Measurements from ENCODE around the gene PRDM16.

Gene PRDM16

GRCh38 chr1:3444298-3444697, 375.3 kb downstream of the PRDM16 start:
- no peak for DNase-seq

GRCh38 chr1:3444736-3445135, 375.7 kb downstream of the PRDM16 start:
- DNase-seq = no peak

DNA sequence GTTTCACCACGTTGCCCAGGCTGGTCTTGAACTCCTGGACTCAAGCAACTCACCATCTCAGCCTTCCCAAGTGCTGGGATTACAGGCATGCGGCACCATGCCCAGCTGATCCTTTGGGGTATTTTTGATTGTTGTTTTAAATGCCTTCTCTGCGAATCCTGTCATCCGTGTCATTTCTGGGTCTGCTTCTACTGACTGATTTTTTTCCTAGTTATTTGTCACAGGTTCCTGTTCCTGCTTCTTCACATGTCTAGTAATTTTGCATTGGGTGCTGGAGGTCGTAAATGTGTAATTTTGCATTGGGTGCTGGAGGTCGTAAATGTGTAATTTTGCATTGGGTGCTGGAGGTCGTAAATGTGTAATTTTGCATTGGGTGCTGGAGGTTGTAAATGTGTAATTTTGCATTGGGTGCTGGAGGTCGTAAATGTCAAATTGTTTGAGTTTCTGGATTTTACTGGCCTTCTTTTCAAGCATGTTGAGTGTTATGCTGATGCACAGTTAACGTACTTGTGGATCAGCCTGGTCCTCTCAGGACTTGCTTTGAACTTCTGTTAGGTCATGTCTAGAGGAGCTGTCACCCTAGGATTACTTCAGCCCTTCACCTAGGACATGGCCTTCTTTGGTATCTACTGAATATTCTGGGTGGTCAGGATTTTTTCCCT, 381.3 kb downstream of the PRDM16 start:
- no peak for DNase-seq

DNA sequence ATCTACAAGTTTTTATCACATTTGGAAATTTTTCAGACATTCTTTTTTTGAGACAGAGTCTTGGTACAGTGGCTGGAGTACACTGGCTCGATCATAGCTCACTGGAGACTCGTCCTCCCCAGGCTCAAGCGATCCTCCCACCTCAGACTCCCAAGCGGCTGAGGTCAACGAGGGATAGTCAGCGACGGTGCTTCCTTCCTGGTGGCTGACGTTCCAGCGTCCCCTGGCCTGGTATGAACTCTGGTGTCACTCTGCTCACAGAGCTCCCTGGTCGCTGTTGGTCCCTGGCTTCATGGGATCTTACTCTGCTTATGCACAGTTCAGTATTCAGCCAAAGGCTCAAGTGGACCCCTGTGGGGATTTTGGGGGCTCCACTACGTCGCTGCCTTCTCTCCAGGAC, 382.0 kb downstream of the PRDM16 start:
- DNase-seq = no peak

DNA sequence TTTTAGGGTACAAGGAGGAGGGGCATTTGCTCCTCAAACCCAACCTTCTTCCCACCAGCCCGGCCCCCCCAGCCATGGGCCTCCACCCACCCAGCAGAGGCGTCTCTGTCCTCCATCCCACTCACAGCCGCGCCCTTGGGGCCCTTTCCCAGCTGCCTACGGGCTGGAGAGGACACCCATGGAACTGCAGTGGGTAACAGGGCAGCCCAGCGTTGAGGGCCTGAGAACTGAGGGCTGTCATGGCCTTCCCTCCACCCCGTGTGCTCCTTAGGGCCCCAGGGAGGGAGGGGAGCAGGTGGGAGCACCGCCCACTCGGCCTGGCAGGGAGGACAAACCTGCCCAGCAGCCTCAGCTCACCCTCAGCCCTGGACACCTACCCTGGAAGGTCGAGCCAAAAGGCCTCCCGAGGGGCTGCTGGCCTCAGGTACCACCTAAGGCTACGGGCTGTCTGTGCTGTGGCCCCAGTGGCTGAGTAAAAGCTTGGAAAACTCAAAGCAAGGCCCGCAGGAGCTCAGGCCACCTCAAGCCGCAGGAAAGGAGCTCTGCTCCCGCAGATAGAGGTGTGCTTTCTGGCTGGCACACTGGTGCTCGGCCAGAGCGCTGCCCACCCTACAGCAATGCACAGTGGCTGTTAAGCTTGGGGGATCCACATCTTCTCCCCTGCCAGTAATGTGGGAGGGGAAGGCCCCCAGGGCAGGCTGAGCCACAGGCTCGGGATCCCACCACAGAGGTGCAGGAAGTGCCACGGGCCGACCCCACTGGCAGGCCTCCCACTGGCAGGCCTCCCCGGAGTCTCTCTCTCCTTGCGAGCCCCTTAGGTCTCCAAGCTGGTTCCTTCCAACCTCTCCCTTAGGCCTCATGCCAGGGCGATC, 383.2 kb downstream of the PRDM16 start:
- DNase-seq = no peak

- no peak for DNase-seq
Measured at GRCh38 chr1:3452866-3453175, 383.8 kb downstream of the PRDM16 start.

GRCh38 chr1:3453203-3453761, 384.3 kb downstream of the PRDM16 start:
- DNase-seq = peak; percentile 72 to 73

GRCh38 chr1:3453891-3454810, 385.1 kb downstream of the PRDM16 start, which contains the start of gene ARHGEF16:
ARHGEF16 (plus strand) TSS chr1:3454665; CDS start chr1:3463085, 8,420 bp downstream.
- peak in 1 of 2 donors; percentile 12 for DNase-seq

GRCh38 chr1:3454811-3455618, 386.0 kb downstream of the PRDM16 start:
- DNase-seq = no peak

DNA sequence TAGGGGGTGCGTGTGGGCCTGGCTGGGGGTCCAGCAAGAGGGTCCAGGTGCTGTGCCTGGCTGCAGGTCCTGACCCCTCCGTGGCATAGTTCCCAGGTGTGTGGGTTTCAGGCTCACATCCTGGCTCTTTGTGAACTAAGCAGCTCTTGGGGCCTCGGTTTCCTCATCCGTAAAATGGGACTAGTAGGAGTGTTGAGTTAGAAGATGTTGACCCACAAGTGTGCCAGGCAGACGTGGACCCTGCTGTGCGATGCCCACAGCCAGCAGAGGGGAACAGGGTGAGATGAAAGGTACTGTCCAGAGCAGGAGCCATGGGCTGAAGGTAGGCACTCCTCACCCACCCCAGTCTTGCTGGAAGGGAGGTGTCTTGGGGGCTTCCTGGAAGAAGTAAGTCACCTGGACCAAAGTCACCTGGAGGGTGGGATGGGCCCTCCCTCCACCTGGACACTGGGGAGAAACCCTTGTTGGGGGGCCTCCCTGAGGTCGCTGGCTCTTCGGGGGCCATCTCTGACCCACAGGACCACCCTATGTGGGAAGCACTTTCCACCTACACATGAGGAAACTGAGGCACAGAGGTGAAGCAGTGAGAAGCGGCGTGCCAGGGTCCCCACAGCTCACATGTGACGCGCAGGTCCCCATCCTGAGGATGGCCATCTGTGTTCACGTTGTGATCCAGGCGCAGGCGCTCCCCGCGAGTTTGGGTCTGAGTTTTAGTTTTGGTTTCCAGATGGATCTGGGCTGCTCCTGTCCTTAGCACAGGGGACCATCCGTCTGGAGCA, 386.9 kb downstream of the PRDM16 start:
- DNase-seq = no peak

DNA sequence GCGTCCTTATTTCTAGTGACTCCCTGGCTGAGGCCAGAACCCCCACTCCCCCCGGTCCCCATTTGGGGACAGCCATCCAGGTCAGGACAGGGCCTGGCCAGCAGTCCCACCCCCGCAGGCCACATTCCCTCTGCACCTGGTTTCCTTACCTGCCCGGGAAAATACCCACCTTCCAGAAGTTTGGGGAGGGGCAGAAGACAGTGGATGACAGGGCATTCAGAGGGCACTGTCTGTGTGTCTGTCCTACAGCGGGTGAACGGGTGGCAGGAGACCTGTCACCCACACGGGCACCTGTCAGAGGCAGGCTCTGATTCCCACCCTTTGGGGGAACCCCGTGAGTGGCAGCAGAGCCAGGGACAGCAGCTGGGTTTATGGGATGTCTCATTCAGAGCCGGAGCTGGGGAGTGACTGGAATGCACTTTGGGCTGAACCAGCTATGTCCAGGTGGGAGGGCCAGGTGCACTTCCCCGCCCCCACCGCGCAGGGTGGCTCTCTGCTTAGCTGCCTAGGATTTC, 387.5 kb downstream of the PRDM16 start:
- DNase-seq = no peak

GRCh38 chr1:3456964-3457909, 388.2 kb downstream of the PRDM16 start:
- no peak for DNase-seq

DNA sequence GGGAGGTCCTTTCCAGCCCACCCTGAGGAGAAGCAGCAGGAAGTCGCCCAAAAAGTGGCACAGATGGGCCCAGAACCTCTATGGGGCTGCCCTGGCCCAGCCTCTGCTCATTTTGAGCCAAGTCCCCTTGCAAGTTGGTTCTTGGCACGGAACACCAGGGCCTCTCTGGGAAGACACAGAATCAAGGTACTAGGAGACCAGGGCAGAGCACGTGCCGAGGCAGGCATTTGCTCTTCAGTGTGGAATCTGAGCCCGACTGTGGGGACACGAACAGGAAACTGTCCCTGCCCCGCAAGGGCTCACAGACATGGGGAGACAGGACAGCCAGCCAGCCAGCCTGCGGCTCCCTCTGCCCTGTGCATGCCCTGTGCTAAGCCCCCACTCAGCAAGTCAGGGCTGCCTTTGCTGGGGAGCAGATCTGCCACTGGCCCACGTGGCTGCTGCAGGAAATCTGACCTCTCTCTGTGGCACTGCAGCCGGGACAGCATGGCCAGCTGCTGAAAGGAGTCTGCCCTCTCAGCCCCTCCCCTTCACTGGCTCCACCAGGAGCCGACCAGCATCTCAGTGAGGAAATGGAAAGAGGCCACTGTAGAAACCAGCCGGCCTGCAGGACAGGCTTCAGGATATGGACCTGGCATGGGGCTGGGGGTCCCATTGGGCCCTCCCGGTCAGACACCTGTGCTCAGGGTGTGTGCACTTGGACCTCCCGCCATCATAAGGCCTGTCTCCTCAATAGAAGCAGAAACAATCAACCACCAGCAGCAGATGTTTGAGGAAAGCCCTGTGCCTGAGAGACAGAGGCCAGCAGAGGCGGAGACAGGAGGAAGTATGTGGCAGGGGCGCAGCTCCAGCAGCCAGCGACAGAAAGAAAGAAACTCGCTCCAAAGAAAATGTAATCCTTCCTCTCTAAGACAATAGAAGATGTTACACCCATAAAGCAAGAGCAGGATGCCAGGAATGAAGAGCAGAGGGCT, 389.2 kb downstream of the PRDM16 start:
- no peak for DNase-seq

GRCh38 chr1:3459051-3459908, 390.3 kb downstream of the PRDM16 start:
- DNase-seq = no peak

DNA sequence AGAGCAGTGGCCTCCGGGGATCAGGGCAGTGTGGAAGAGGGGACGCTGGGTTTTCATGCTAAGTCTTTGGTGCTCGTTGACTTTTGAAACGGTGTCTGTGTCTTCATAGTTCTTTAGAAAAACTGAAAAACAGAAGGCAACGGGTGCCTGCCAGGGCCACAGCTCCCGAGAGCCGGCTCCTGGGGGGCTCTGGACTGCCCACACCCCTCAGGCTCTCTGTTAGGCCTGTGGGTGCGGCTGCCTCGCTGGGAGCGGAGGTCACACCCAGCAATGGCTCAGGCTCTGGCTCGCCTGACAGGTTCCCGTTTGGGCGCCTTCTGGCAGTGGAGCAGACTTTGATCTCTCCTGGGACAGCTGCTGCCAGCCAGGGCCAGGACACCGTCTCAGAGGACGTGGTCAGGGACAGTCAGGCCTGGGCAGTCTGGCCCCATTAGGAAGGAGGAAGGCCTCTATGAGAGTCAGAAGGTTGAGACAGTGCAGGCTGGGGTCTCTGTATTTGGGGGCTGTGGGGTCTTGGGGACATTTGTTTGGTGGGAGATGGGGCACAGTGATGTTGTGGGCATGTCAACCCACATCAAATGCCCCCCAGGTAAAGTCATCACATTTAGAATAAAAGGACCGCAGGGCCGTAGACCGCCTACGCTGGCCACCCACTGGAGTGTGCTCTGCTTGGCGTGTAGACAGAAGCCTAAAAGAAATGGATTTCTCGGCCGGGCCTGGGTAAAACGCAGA, 391.1 kb downstream of the PRDM16 start:
- no peak for DNase-seq

GRCh38 chr1:3460672-3461131, 391.7 kb downstream of the PRDM16 start:
- no peak for DNase-seq
